Measurements from ENCODE around the gene NBPF14.
"Not testable (repeated sequence)": the region's sequence is repeated elsewhere in the genome, so short reads cannot be mapped to it uniquely, and the experiment has no call there.

The NBPF14 gene

DNA sequence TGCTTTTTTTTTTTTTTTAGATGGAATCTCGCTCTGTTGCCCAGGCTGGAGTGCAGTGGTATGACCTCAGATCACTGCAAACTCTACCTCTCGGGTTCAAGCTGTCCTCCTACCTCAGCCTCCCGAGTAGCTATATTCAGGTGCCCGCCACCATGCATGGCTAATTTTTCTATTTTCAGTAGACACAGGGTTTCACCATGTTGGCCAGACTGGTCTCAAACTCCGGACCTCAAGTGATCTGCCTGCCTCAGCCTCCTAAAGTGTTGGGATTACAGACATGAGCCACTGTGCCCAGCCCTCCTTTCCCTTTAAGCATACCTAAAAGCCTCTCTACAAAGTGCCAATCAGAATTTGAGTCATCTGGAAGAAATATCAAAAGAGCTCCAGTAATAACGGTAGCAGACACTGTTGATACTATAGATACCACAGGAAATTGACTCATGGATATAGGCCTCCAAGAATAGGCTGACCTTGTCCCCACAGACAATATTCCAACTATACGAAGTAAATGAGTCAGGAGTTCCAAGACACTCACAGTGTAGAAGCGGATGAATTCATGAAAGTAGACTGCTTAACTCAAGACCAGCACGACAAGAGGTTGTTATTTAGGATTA, 83.1 kb downstream of the NBPF14 start:
- not testable (repeated sequence) for H3K4me3 ChIP-seq (ENCODE audit: low read length); H2AFZ ChIP-seq (ENCODE audit: low read depth, low read length); H3K9me3 ChIP-seq (ENCODE audit: low read length); H3K4me1 ChIP-seq (ENCODE audit: insufficient read depth, low read length); H3K27me3 ChIP-seq (ENCODE audit: insufficient read depth, low read length); H3K36me3 ChIP-seq (ENCODE audit: insufficient read depth, low read length)

DNA sequence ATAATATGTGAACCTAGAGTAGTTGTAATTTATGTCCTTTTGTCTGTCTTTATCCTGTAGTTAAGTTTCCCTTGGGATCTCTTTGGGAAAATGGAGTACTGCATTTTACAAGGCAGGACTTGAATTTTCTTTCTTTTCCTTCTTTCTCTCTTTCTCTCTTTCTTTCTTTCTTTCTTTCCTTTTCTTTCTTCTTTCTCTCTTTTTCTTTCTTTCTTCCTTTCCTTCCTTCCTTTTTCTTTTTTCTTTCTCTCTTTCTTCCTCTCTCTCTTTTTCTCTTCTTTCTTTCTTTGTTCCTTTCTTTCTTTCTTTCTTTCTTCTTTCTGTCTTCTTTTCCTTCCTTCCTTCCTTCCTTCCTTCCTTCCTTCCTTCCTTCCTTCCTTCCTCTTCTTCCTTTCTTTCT, 101.9 kb downstream of the NBPF14 start:
- not testable (repeated sequence) for H3K27me3 ChIP-seq (ENCODE audit: insufficient read depth, low read length); H3K4me1 ChIP-seq (ENCODE audit: insufficient read depth, low read length); H3K9me3 ChIP-seq (ENCODE audit: low read length); H3K36me3 ChIP-seq (ENCODE audit: insufficient read depth, low read length); H2AFZ ChIP-seq (ENCODE audit: low read depth, low read length); H3K4me3 ChIP-seq (ENCODE audit: low read length)

DNA sequence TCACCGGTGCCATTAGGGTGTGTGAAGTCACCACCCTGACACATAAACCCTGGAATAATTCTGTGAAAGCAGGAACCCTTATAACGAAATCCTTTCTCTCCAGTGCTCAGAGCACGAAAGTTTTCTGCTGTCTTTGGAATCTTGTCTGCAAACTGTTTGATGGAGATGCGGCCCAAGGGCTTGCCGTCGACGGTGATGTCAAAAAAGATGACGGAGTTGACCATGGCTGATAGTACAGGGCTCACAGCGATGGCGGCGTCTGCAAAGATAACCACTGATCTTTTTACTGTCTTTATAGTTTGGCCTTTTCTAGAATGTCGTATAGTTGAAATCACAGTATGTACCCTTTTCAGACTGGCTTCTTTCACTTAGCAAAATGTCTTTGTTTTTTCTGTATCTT, 112.8 kb downstream of the NBPF14 start, which contains the start of gene PPIAL4G:
Gene PPIAL4G, minus strand, starts transcription at position 274 of the 400 bp plus-strand sequence. Its CDS starts 50 bp downstream, at position 224.
- not testable (repeated sequence) for H3K4me3 ChIP-seq (ENCODE audit: low read length); H3K27me3 ChIP-seq (ENCODE audit: insufficient read depth, low read length); H3K4me1 ChIP-seq (ENCODE audit: insufficient read depth, low read length); H3K9me3 ChIP-seq (ENCODE audit: low read length); H3K36me3 ChIP-seq (ENCODE audit: insufficient read depth, low read length); H2AFZ ChIP-seq (ENCODE audit: low read depth, low read length)

Measured in neuron (in vitro differentiated cells).